H9 (cell line): ENCODE measurements around the gene ANKRD11. TPM values are rescaled to one million over a fixed set of nuclear protein-coding genes. Genes with fewer than 3 reads are reported as not detected.

ENCODE experiments used
- DNase-seq: peaks from one replicate; pipeline ENCODE4 v3.0.0-alpha.2; 2017
- H2AFZ ChIP-seq: one replicate; pipeline ENCODE4 v1.6.1; 2013; ENCODE audit warnings: mild to moderate bottlenecking, low read length, control low read depth, moderate library complexity
- H2AK5ac ChIP-seq: 2 replicates; pipeline ENCODE4 v1.6.1; 2013; ENCODE audit warnings: low read length, control low read depth, mixed read lengths; ENCODE audit not compliant: insufficient read length
- H2BK120ac ChIP-seq: one replicate; pipeline ENCODE4 v1.6.1; 2013; ENCODE audit warnings: low read depth, mild to moderate bottlenecking, low read length, control low read depth, inconsistent platforms; ENCODE audit not compliant: poor library complexity, severe bottlenecking
- H2BK12ac ChIP-seq: 2 replicates; pipeline ENCODE4 v1.6.1; 2013; ENCODE audit warnings: low read length, control low read depth, mixed read lengths, low read depth; ENCODE audit not compliant: insufficient read length
- H2BK15ac ChIP-seq: 2 replicates; pipeline ENCODE4 v1.6.1; 2013; ENCODE audit warnings: low read depth, low read length, control low read depth
- H2BK20ac ChIP-seq: one replicate; pipeline ENCODE4 v1.6.1; 2013; ENCODE audit warnings: low read depth, mild to moderate bottlenecking, low read length, control low read depth, inconsistent platforms; ENCODE audit not compliant: poor library complexity, severe bottlenecking
- H2BK5ac ChIP-seq: 2 replicates; pipeline ENCODE4 v1.6.1; 2013; ENCODE audit warnings: low read length, control low read depth, mixed read lengths; ENCODE audit not compliant: insufficient read length
- H3K14ac ChIP-seq: 2 replicates; pipeline ENCODE4 v1.6.1; 2013; ENCODE audit warnings: low read length, control low read depth; ENCODE audit not compliant: insufficient read depth
- H3K18ac ChIP-seq: 2 replicates; pipeline ENCODE4 v1.6.1; 2013; ENCODE audit warnings: low read depth, mild to moderate bottlenecking, mixed read lengths, low read length, control low read depth; ENCODE audit not compliant: insufficient read length
- H3K23ac ChIP-seq: 2 replicates; pipeline ENCODE4 v1.6.1; 2013; ENCODE audit warnings: low read length, control low read depth, mixed read lengths, low read depth; ENCODE audit not compliant: insufficient read length
- H3K23me2 ChIP-seq: 2 replicates; pipeline ENCODE4 v1.6.1; 2013; ENCODE audit warnings: low read depth, mild to moderate bottlenecking, mixed read lengths, low read length, control low read depth; ENCODE audit not compliant: insufficient read length, poor library complexity, severe bottlenecking
- H3K27ac ChIP-seq: 2 replicates; pipeline ENCODE4 v1.5.1; 2013; ENCODE audit warnings: low read length, control low read depth, mixed read lengths, low read depth; ENCODE audit not compliant: insufficient read length
- H3K27me3 ChIP-seq: 2 replicates; pipeline ENCODE4 v1.6.1; 2013; ENCODE audit warnings: low read length, control low read depth, inconsistent platforms; ENCODE audit not compliant: insufficient read depth
- H3K4ac ChIP-seq: 2 replicates; pipeline ENCODE4 v1.6.1; 2013; ENCODE audit warnings: low read depth, mild to moderate bottlenecking, control low read depth, inconsistent platforms, low read length, moderate library complexity
- H3K4me1 ChIP-seq: 2 replicates; pipeline ENCODE4 v1.6.1; 2013; ENCODE audit warnings: low read length, control low read depth, inconsistent platforms; ENCODE audit not compliant: insufficient read depth
- H3K4me2 ChIP-seq: 2 replicates; pipeline ENCODE4 v1.6.1; 2013; ENCODE audit warnings: low read length, control low read depth, mixed read lengths; ENCODE audit not compliant: insufficient read length, insufficient read depth
- H3K56ac ChIP-seq: 2 replicates; pipeline ENCODE4 v1.6.1; 2013; ENCODE audit warnings: low read depth, mild to moderate bottlenecking, mixed read lengths, low read length, control low read depth; ENCODE audit not compliant: insufficient read length
- H3K79me1 ChIP-seq: 2 replicates; pipeline ENCODE4 v1.6.1; 2013; ENCODE audit warnings: low read depth, mild to moderate bottlenecking, moderate library complexity, low read length, control low read depth, inconsistent platforms; ENCODE audit not compliant: insufficient read depth, poor library complexity, severe bottlenecking
- H3K79me2 ChIP-seq: 2 replicates; pipeline ENCODE4 v1.6.1; 2013; ENCODE audit warnings: low read length, control low read depth, inconsistent platforms; ENCODE audit not compliant: insufficient read depth
- H3K9ac ChIP-seq: 2 replicates; pipeline ENCODE4 v1.6.1; 2013; ENCODE audit warnings: low read length, control low read depth, mixed read lengths; ENCODE audit not compliant: insufficient read length; ENCODE audit errors: extremely low read depth
- H3K9me3 ChIP-seq: one replicate; pipeline ENCODE4 v1.6.1; 2013; ENCODE audit warnings: low read depth, low read length, inconsistent platforms; ENCODE audit not compliant: control insufficient read depth
- H3T11ph ChIP-seq: one replicate; pipeline ENCODE4 v1.6.1; 2013; ENCODE audit warnings: mild to moderate bottlenecking, low read length, control low read depth, inconsistent platforms
- H4K20me1 ChIP-seq: one replicate; pipeline ENCODE4 v1.6.1; 2013; ENCODE audit not compliant: control insufficient read depth, insufficient read length, insufficient read depth
- H4K5ac ChIP-seq: 2 replicates; pipeline ENCODE4 v1.6.1; 2013; ENCODE audit warnings: low read depth, mild to moderate bottlenecking, mixed read lengths, low read length, control low read depth; ENCODE audit not compliant: insufficient read length
- H4K8ac ChIP-seq: replicated peaks from 2 replicates; pipeline ENCODE4 v1.6.1; 2013; ENCODE audit warnings: low read length, control low read depth, mixed read lengths, low read depth; ENCODE audit not compliant: insufficient read length
- H4K91ac ChIP-seq: 2 replicates; pipeline ENCODE4 v1.6.1; 2013; ENCODE audit warnings: low read depth, mild to moderate bottlenecking, moderate library complexity, mixed read lengths, low read length, control low read depth; ENCODE audit not compliant: insufficient read length
- H3K27ac Mint-ChIP-seq, 3 experiments: 2 replicates in 2 of 3; 3 replicates in 1 of 3; pipeline ENCODE4 v1.8.0; 2020 to 2021; ENCODE audit warnings: mixed read lengths in 3 of 3, mild to moderate bottlenecking in 1 of 3, moderate library complexity in 1 of 3
- H3K27me3 Mint-ChIP-seq: 2 replicates; pipeline ENCODE4 v1.8.0; 2021; ENCODE audit warnings: low read depth, mild to moderate bottlenecking, moderate library complexity, mixed read lengths
- H3K36me3 Mint-ChIP-seq, 3 experiments: 2 replicates in 2 of 3; 3 replicates in 1 of 3; pipeline ENCODE4 v1.8.0; 2020 to 2021; ENCODE audit warnings: low read depth in 3 of 3, mixed read lengths in 3 of 3; ENCODE audit not compliant: insufficient read depth in 1 of 3
- H3K4me1 Mint-ChIP-seq, 2 experiments: 2 replicates each; pipeline ENCODE4 v1.8.0; 2020; ENCODE audit warnings: mixed read lengths in 2 of 2
- H3K4me3 Mint-ChIP-seq, 2 experiments: 2 replicates in 1 of 2; 3 replicates in 1 of 2; pipeline ENCODE4 v1.8.0; 2020 to 2021; ENCODE audit warnings: mild to moderate bottlenecking in 2 of 2, mixed read lengths in 2 of 2, moderate library complexity in 1 of 2
- H3K9me3 Mint-ChIP-seq, 2 experiments: 2 replicates in 1 of 2; 3 replicates in 1 of 2; pipeline ENCODE4 v1.8.0; 2020; ENCODE audit warnings: mild to moderate bottlenecking in 2 of 2, mixed read lengths in 2 of 2, moderate library complexity in 1 of 2
- CTCF ChIP-seq: fragments of 200-600 bp; sonication (generic); conservative IDR thresholded peaks from 3 replicates; pipeline ENCODE4 v1.8.0; 2021; ENCODE audit warnings: antibody characterized with exemption, mild to moderate bottlenecking
- WGBS: extraction: QIAGEN DNeasy Blood & Tissue Kit; methylation state at CpG from one replicate; pipeline ENCODE4 v1.1.7; 2013; ENCODE audit warnings: missing lambda C conversion rate, low lambda C conversion rate, mixed read lengths; ENCODE audit not compliant: insufficient read length; ENCODE audit errors: extremely low coverage; 5-methylcytosine and 5-hydroxymethylcytosine counted together
- total RNA-seq: library from RNA; stranded (reverse); gene quantifications from 2 replicates; pipeline ENCODE4 v1.2.1, GENCODE V29; 2021

ANKRD11 gene
- total RNA-seq, 1 experiment from 2014 or later: 181 TPM

- Histone ChIP-seq H3K27me3 (no peaks in the 10 kb centered on the region), H4K20me1 (no peaks in the 10 kb centered on the region), H3K79me2 (no peaks in the 10 kb centered on the region), H3K9ac (no peak overlapping the region), H2BK12ac (no peak overlapping the region), H4K5ac (no peak overlapping the region), H3K9me3 (no peaks in the 10 kb centered on the region), H3K14ac (no peak overlapping the region), H2AFZ (no peak overlapping the region), H2BK20ac (no peak overlapping the region), H3K4me1 (peaks cover 14% of the 10 kb centered on the region; the same call in 1 of the 2 replicates), H3K79me1 (peaks cover 3% of the 10 kb centered on the region), H3K4me2 (no peak overlapping the region), H3K56ac (no peak overlapping the region), H2AK5ac (no peak overlapping the region), H4K8ac (no peak overlapping the region), H3K4ac (no peak overlapping the region), H3T11ph (no peak overlapping the region), H3K18ac (no peak overlapping the region), H3K23ac (no peak overlapping the region), H3K27ac (no peak overlapping the region), H4K91ac (no peak overlapping the region), H2BK5ac (no peak overlapping the region), H2BK120ac (no peak overlapping the region), H2BK15ac (no peak overlapping the region), H3K23me2 (no peaks in the 10 kb centered on the region)
- no CpG with 5 or more reads among the region's 30 CpGs for WGBS
- H3K4me1 Mint-ChIP-seq: peaks cover 31 to 36% of the 10 kb centered on the region in 2 experiments
- peak overlapping the region in 2 of 3 experiments; percentile 39 to 71; a peak in 2 of 7 replicates for H3K27ac Mint-ChIP-seq
- TF ChIP-seq CTCF: no peak
- peaks cover 9 to 28% (median 15%) of the 10 kb centered on the region in 3 experiments for H3K36me3 Mint-ChIP-seq
- DNase-seq: no peak
- no peak overlapping the region for H3K4me3 Mint-ChIP-seq
- no peaks in the 10 kb centered on the region; a peak in 1 of 5 replicates for H3K9me3 Mint-ChIP-seq
- H3K27me3 Mint-ChIP-seq: no peaks in the 10 kb centered on the region; the same call in none of the 2 replicates
Observed at GRCh38 chr16:89287777-89288576, 202.4 kb downstream of the ANKRD11 start.
